Smooth muscle cell (in vitro differentiated cells): ENCODE measurements around the gene OR51B4. TPM values are rescaled to one million over a fixed set of nuclear protein-coding genes. Genes with fewer than 3 reads are reported as not detected.
"Not testable (repeated sequence)": the region's sequence is repeated elsewhere in the genome, so short reads cannot be mapped to it uniquely, and the experiment has no call there.

ENCODE experiments used
- DNase-seq: peaks from one replicate; lab custom pipeline; 2025; ENCODE audit not compliant: unreplicated experiment; lab: John Stamatoyannopoulos, UW
- H2AFZ ChIP-seq: fragments of 200-600 bp; sonication (generic); 2 replicates; pipeline ENCODE4 v1.6.0; 2016; ENCODE audit warnings: antibody characterized with exemption, low read depth, mild to moderate bottlenecking
- H3F3A ChIP-seq: fragments of 200-600 bp; sonication (generic); 2 replicates; pipeline ENCODE4 v1.6.0; 2017; ENCODE audit warnings: antibody characterized with exemption, low read depth
- H3K27ac ChIP-seq: fragments of 200-600 bp; sonication (generic); 2 replicates; pipeline ENCODE4 v1.5.1; 2016; ENCODE audit warnings: low read depth, mild to moderate bottlenecking
- H3K27me3 ChIP-seq: fragments of 200-600 bp; sonication (generic); 2 replicates; pipeline ENCODE4 v1.6.1; 2016; ENCODE audit warnings: low read depth, mild to moderate bottlenecking
- H3K36me3 ChIP-seq: fragments of 200-600 bp; sonication (generic); 2 replicates; pipeline ENCODE4 v1.5.1; 2016; ENCODE audit warnings: low read depth
- H3K4me1 ChIP-seq: fragments of 200-600 bp; sonication (generic); 2 replicates; pipeline ENCODE4 v1.5.1; 2016; ENCODE audit warnings: low read depth
- H3K4me2 ChIP-seq: fragments of 200-600 bp; sonication (generic); 2 replicates; pipeline ENCODE4 v1.6.0; 2016; ENCODE audit warnings: mild to moderate bottlenecking
- H3K4me3 ChIP-seq: fragments of 200-600 bp; sonication (generic); 2 replicates; pipeline ENCODE4 v1.5.1; 2016; ENCODE audit warnings: mild to moderate bottlenecking
- H3K79me2 ChIP-seq: fragments of 200-600 bp; sonication (generic); 2 replicates; pipeline ENCODE4 v1.6.0; 2016; ENCODE audit warnings: low read depth, mild to moderate bottlenecking
- H3K9ac ChIP-seq: fragments of 200-600 bp; sonication (generic); 2 replicates; pipeline ENCODE4 v1.6.0; 2016; ENCODE audit warnings: low read depth
- H3K9me3 ChIP-seq: fragments of 200-600 bp; sonication (generic); replicated peaks from 2 replicates; pipeline ENCODE4 v1.5.1; 2016; ENCODE audit warnings: low read depth
- H4K20me1 ChIP-seq: fragments of 200-600 bp; sonication (generic); 2 replicates; pipeline ENCODE4 v1.6.0; 2016; ENCODE audit warnings: low read depth
- CTCF ChIP-seq: fragments of 200-600 bp; sonication (generic); IDR thresholded peaks from 2 replicates; pipeline ENCODE4 v1.5.1; 2017; ENCODE audit warnings: borderline replicate concordance, mild to moderate bottlenecking, antibody characterized with exemption; ENCODE audit not compliant: insufficient read depth, poor library complexity, severe bottlenecking
- WGBS: methylation state at CpG from one replicate; pipeline ENCODE4 v1.1.7; 2016; ENCODE audit warnings: low lambda C conversion rate; 5-methylcytosine and 5-hydroxymethylcytosine counted together
- polyA plus RNA-seq: library from polyadenylated mRNA; unstranded; fragments of >200 nt; fragmentation: Nextera tagmentation; extraction: Ambion mirVana; gene quantifications from 2 replicates; pipeline ENCODE4 v1.2.1, GENCODE V29; 2016
- total RNA-seq: library from RNA; depleted of rRNA; stranded (reverse); fragments of >200 nt; gene quantifications from 2 replicates; pipeline ENCODE4 v1.2.3, GENCODE V29; 2014

OR51B4 gene
- total and polyA plus RNA-seq, 2 experiments from 2014 or later: not detected

- Histone ChIP-seq H3K4me3 (no peak overlapping the region), H3K4me1 (no peaks in the 10 kb centered on the region), H3K9ac (no peak overlapping the region), H3K9me3 (no peaks in the 10 kb centered on the region), H3K36me3 (no peaks in the 10 kb centered on the region), H3K4me2 (no peak overlapping the region), H4K20me1 (no peaks in the 10 kb centered on the region), H3K27me3 (no peaks in the 10 kb centered on the region), H3K27ac (no peak overlapping the region), H3F3A (no peaks in the 10 kb centered on the region), H2AFZ (no peak overlapping the region), H3K79me2 (no peaks in the 10 kb centered on the region)
- 82% methylated on average over 1 of the region's 1 CpG for WGBS
- no peak for DNase-seq
- TF ChIP-seq CTCF: no peak
These were observed 38.1 kb upstream of the OR51B4 start for GRCh38 chr11:5339771-5340322.

GRCh38 chr11:5337253-5337652, 35.5 kb upstream of the OR51B4 start:
- H2AFZ ChIP-seq: not testable (repeated sequence)

GRCh38 chr11:5336331-5336730, 34.6 kb upstream of the OR51B4 start:
- H3K4me1 ChIP-seq: no peaks in the 10 kb centered on the region
- H3K27me3 ChIP-seq: no peaks in the 10 kb centered on the region
- no peak overlapping the region for H3K4me2 ChIP-seq
- H3K36me3 ChIP-seq: no peaks in the 10 kb centered on the region
- H3K27ac ChIP-seq: no peak overlapping the region
- H3K4me3 ChIP-seq: no peak overlapping the region
- no peak for DNase-seq
- H2AFZ ChIP-seq: no peak overlapping the region
- H3K9ac ChIP-seq: no peak overlapping the region
- no peaks in the 10 kb centered on the region for H3K79me2 ChIP-seq
- H4K20me1 ChIP-seq: no peaks in the 10 kb centered on the region
- TF ChIP-seq CTCF: no peak
- H3K9me3 ChIP-seq: no peaks in the 10 kb centered on the region
- H3F3A ChIP-seq: no peaks in the 10 kb centered on the region

More at GRCh38 chr11:5337253-5337652, 35.5 kb upstream of the OR51B4 start:
- not testable (repeated sequence) for H3F3A ChIP-seq, H3K4me1 ChIP-seq, H3K36me3 ChIP-seq, H3K4me3 ChIP-seq, H3K27me3 ChIP-seq, H3K9me3 ChIP-seq, H4K20me1 ChIP-seq, H3K27ac ChIP-seq, H3K79me2 ChIP-seq, H3K9ac ChIP-seq, DNase-seq, H3K4me2 ChIP-seq
- WGBS: 88% methylated on average over 1 of the region's 1 CpG

DNA sequence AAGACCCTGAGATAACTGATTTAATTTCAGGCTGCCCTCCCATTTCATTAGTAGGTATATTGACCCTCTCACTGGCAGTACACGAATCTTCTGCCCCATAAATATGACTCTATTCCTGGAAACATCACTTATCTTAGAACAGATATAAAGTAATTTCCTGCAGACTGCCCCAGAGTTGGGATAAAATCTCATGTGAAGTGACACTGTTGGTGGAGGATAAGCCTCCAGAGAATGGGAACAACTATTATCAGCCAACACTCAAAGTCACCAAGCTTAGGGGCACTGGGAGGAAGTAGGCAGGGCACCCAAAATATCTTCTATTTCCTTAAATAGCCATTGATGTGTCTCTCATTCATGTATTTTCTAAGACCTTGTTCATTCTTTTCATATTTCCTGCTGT, 33.4 kb upstream of the OR51B4 start:
- Histone ChIP-seq H3K27ac (no peak overlapping the region), H2AFZ (no peak overlapping the region), H3K79me2 (no peaks in the 10 kb centered on the region), H3K4me3 (no peak overlapping the region), H3K4me1 (no peaks in the 10 kb centered on the region), H3F3A (no peaks in the 10 kb centered on the region), H3K4me2 (no peak overlapping the region), H4K20me1 (no peaks in the 10 kb centered on the region), H3K27me3 (no peaks in the 10 kb centered on the region), H3K9ac (no peak overlapping the region), H3K36me3 (no peaks in the 10 kb centered on the region), H3K9me3 (no peaks in the 10 kb centered on the region)
- WGBS: 57% methylated on average over 1 of the region's 1 CpG
- no peak for TF ChIP-seq CTCF
- DNase-seq: no peak
